Measurements from ENCODE around the gene PPM1D.

DNA sequence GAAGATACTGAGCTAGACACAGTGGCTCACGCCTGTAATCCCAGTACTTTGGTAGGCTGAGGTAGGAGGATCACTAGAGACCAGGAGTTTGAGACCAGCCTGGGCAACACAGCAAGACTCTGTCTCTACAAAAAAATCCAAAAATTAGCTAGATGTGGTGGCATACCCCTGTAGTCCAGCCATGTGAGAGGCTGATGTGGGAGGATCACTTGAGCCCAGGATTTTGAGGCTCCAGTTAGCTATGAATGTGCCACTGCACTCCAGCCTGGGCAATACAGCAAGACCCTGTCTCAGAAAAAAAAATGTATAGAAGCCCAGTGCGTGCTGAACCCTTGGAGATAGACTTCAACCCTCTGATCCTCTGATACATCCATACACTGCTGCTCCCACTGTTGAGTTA lies 7.2 kb upstream of the PPM1D start:
- TF ChIP-seq CTCF (IDR thresholded peaks at IDR 0.05) (no peak), POLR2A (IDR thresholded peaks at IDR 0.05) (no peak)
